PC-9 (cell line): ENCODE results near the gene NIPA2.

Experiments
- EZH2 ChIP-seq: fragments of 200-600 bp; sonication (generic); IDR thresholded peaks from 2 replicates; pipeline ENCODE4 v1.8.0; 2017; ENCODE audit warnings: antibody characterized with exemption, low read depth
- TF ChIP-seq, protein P1 (sequence below): fragments of 200-600 bp; sonication (generic); conservative IDR thresholded peaks from 2 replicates; pipeline ENCODE4 v1.6.1; 2017; ENCODE audit warnings: mixed run types, antibody characterized with exemption, mild to moderate bottlenecking, moderate library complexity

DNA sequence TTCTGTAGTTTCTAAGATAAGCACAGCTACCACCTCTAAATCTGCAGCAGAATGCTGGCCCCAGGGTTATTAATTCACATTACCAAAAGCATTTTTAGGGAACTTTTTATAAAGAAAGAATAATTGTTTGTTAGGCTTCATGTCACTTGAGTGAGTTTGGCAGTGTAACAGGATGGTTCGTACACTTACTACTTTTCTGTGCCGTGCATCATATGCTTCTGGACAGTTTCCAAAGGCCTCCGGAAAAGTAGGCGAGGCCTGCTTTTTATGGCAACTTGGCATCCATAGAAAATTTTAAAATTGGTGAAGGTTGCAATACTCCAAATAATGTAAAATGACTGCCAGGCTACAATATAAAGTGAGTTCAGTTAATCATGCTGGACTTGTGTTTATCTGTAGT is 30.0 kb downstream of the NIPA2 start:
- no peak for TF ChIP-seq EZH2
- TF ChIP-seq, protein P1, sequence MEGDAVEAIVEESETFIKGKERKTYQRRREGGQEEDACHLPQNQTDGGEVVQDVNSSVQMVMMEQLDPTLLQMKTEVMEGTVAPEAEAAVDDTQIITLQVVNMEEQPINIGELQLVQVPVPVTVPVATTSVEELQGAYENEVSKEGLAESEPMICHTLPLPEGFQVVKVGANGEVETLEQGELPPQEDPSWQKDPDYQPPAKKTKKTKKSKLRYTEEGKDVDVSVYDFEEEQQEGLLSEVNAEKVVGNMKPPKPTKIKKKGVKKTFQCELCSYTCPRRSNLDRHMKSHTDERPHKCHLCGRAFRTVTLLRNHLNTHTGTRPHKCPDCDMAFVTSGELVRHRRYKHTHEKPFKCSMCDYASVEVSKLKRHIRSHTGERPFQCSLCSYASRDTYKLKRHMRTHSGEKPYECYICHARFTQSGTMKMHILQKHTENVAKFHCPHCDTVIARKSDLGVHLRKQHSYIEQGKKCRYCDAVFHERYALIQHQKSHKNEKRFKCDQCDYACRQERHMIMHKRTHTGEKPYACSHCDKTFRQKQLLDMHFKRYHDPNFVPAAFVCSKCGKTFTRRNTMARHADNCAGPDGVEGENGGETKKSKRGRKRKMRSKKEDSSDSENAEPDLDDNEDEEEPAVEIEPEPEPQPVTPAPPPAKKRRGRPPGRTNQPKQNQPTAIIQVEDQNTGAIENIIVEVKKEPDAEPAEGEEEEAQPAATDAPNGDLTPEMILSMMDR: no peak
